SK-N-SH treated with all-trans-retinoic acid at 6 μM for 48 hours (cell line): ENCODE results near the gene NOXA1.

ENCODE experiments used
- ARNTL ChIP-seq: fragments of 450-650 bp; formaldehyde crosslinking; IDR thresholded peaks from 2 replicates; pipeline ENCODE4 v1.5.0; 2020; ENCODE audit warnings: low read depth, mild to moderate bottlenecking, moderate library complexity, borderline replicate concordance
- ISL1 ChIP-seq: fragments of 250-450 bp; sonication (Bioruptor Pico); IDR thresholded peaks from 2 replicates; pipeline ENCODE4 v2.1.2; 2022; ENCODE audit warnings: mild to moderate bottlenecking, moderate library complexity
- PPARA ChIP-seq: fragments of 250-450 bp; sonication (Bioruptor Pico); IDR thresholded peaks from 2 replicates; pipeline ENCODE4 v1.5.0; 2020; ENCODE audit warnings: mild to moderate bottlenecking, borderline replicate concordance
- TOX ChIP-seq: fragments of 250-450 bp; sonication (Bioruptor Pico); IDR thresholded peaks from 2 replicates; pipeline ENCODE4 v1.8.0; 2021; ENCODE audit warnings: mild to moderate bottlenecking, moderate library complexity, borderline replicate concordance
- TF ChIP-seq, protein P1 (sequence below): fragments of 250-450 bp; sonication (Bioruptor Pico); IDR thresholded peaks from 2 replicates; pipeline ENCODE4 v1.8.0; 2020; ENCODE audit warnings: mild to moderate bottlenecking, moderate library complexity, borderline replicate concordance
- TF ChIP-seq, protein P2 (sequence below): fragments of 250-450 bp; sonication (Bioruptor Pico); IDR thresholded peaks from 2 replicates; pipeline ENCODE4 v1.5.1; 2020; ENCODE audit warnings: low read depth, mild to moderate bottlenecking, moderate library complexity

DNA sequence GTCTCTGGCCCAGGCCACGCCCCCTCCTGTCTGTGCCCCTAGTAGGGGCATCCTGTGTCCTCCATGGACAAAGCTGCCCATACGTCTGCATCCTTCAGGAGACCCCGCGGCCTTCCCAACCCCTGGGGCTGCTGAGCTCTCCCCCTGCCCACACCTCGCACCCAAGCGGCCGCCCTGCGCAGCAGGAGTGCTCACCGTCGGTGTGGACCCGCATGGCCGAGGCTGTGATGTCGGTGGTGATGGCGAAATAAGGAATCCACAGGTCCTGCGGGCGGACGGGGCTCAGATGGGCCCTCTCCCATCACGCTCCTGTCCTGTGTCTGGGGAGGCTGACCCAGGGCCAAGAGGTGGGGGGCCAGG lies 40.7 kb downstream of the NOXA1 start:
- no peak for TF ChIP-seq PPARA (CRISPR knock-in tag)
- TF ChIP-seq, protein P1, sequence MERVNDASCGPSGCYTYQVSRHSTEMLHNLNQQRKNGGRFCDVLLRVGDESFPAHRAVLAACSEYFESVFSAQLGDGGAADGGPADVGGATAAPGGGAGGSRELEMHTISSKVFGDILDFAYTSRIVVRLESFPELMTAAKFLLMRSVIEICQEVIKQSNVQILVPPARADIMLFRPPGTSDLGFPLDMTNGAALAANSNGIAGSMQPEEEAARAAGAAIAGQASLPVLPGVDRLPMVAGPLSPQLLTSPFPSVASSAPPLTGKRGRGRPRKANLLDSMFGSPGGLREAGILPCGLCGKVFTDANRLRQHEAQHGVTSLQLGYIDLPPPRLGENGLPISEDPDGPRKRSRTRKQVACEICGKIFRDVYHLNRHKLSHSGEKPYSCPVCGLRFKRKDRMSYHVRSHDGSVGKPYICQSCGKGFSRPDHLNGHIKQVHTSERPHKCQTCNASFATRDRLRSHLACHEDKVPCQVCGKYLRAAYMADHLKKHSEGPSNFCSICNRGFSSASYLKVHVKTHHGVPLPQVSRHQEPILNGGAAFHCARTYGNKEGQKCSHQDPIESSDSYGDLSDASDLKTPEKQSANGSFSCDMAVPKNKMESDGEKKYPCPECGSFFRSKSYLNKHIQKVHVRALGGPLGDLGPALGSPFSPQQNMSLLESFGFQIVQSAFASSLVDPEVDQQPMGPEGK, result no peak
- TF ChIP-seq, protein P2, sequence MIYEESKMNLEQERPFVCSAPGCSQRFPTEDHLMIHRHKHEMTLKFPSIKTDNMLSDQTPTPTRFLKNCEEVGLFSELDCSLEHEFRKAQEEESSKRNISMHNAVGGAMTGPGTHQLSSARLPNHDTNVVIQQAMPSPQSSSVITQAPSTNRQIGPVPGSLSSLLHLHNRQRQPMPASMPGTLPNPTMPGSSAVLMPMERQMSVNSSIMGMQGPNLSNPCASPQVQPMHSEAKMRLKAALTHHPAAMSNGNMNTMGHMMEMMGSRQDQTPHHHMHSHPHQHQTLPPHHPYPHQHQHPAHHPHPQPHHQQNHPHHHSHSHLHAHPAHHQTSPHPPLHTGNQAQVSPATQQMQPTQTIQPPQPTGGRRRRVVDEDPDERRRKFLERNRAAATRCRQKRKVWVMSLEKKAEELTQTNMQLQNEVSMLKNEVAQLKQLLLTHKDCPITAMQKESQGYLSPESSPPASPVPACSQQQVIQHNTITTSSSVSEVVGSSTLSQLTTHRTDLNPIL (CRISPR knock-in tag), result no peak
- no peak for TF ChIP-seq ARNTL (CRISPR knock-in tag)
- TF ChIP-seq ISL1 (CRISPR knock-in tag), result no peak
- no peak for TF ChIP-seq TOX (CRISPR knock-in tag)
